ENCODE measurements around the gene CCDC47. TPM values are rescaled to one million over a fixed set of nuclear protein-coding genes. Genes with fewer than 3 reads are reported as not detected.

Gene CCDC47
- total RNA-seq, 1 donor from 2014 or later = 56.4 TPM

GRCh38 chr17:63786117-63786516 is 12.7 kb upstream of the CCDC47 start:
- H3K27ac Mint-ChIP-seq (ENCODE audit: unreplicated experiment) = no peak overlapping the region
- no peak for DNase-seq
- TF ChIP-seq, protein P1, sequence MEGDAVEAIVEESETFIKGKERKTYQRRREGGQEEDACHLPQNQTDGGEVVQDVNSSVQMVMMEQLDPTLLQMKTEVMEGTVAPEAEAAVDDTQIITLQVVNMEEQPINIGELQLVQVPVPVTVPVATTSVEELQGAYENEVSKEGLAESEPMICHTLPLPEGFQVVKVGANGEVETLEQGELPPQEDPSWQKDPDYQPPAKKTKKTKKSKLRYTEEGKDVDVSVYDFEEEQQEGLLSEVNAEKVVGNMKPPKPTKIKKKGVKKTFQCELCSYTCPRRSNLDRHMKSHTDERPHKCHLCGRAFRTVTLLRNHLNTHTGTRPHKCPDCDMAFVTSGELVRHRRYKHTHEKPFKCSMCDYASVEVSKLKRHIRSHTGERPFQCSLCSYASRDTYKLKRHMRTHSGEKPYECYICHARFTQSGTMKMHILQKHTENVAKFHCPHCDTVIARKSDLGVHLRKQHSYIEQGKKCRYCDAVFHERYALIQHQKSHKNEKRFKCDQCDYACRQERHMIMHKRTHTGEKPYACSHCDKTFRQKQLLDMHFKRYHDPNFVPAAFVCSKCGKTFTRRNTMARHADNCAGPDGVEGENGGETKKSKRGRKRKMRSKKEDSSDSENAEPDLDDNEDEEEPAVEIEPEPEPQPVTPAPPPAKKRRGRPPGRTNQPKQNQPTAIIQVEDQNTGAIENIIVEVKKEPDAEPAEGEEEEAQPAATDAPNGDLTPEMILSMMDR (IDR thresholded peaks at IDR 0.05; ENCODE audit: partially characterized antibody, unreplicated experiment) = no peak
- H3K4me3 Mint-ChIP-seq (ENCODE audit: unreplicated experiment) = no peak overlapping the region
- H3K9me3 Mint-ChIP-seq (ENCODE audit: unreplicated experiment) = no peaks in the 10 kb centered on the region
- no peaks in the 10 kb centered on the region for H3K36me3 Mint-ChIP-seq (ENCODE audit: unreplicated experiment)
- peaks cover 7% of the 10 kb centered on the region for H3K4me1 Mint-ChIP-seq (ENCODE audit: low read depth, unreplicated experiment)
- no peaks in the 10 kb centered on the region for H3K27me3 Mint-ChIP-seq (ENCODE audit: unreplicated experiment)

DNA sequence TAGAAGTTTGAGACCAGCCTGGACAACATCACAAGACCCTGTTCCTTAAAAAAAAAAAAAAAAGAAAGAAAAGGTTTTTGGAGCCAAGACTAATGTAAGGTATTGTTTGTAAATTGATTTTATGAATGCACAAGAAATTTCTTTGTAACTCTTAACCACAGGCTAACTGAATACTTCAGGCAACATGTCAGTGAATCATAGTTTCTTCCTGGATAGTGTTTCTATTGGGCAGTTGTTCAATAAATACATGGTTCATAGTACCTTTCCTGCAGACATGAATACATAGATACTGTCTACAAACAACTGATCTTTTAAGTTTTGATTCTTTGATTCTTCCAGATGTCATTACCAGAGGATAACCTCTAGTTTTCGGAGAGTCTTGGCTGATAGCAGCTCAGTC is 12.2 kb upstream of the CCDC47 start:
- Mint-ChIP-seq H3K4me1 (ENCODE audit: low read depth, unreplicated experiment) (peaks cover 7% of the 10 kb centered on the region), H3K27me3 (ENCODE audit: unreplicated experiment) (no peaks in the 10 kb centered on the region), H3K4me3 (ENCODE audit: unreplicated experiment) (no peak overlapping the region), H3K27ac (ENCODE audit: unreplicated experiment) (no peak overlapping the region), H3K36me3 (ENCODE audit: unreplicated experiment) (no peaks in the 10 kb centered on the region), H3K9me3 (ENCODE audit: unreplicated experiment) (no peaks in the 10 kb centered on the region)
- TF ChIP-seq, protein P1 (IDR thresholded peaks at IDR 0.05; ENCODE audit: partially characterized antibody, unreplicated experiment) = no peak
- DNase-seq = no peak

DNA sequence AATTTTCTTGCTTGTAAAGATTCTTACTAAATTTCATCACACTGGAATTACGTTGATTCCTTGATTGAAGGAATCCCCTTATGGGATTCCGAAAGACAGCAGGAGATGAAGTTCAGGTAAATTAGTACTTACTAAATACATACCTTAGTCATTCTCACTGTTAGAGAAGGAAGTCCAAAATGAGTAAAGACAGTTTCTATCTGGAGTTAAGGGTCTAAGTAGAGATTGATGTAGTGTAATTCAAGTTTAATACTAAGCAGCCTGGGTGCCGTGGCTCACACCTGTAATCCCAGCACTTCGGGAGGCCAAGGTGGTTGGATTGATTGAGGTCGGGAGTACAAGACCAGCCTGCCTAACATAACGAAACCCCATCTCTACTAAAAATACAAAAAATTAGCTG is 10.1 kb upstream of the CCDC47 start:
- Mint-ChIP-seq H3K27ac (ENCODE audit: unreplicated experiment) (no peak overlapping the region), H3K27me3 (ENCODE audit: unreplicated experiment) (no peaks in the 10 kb centered on the region), H3K9me3 (ENCODE audit: unreplicated experiment) (no peaks in the 10 kb centered on the region), H3K4me1 (ENCODE audit: low read depth, unreplicated experiment) (peaks cover 7% of the 10 kb centered on the region), H3K4me3 (ENCODE audit: unreplicated experiment) (no peak overlapping the region), H3K36me3 (ENCODE audit: unreplicated experiment) (no peaks in the 10 kb centered on the region)
- TF ChIP-seq, protein P1 (IDR thresholded peaks at IDR 0.05; ENCODE audit: partially characterized antibody, unreplicated experiment) = no peak
- DNase-seq = no peak

DNA sequence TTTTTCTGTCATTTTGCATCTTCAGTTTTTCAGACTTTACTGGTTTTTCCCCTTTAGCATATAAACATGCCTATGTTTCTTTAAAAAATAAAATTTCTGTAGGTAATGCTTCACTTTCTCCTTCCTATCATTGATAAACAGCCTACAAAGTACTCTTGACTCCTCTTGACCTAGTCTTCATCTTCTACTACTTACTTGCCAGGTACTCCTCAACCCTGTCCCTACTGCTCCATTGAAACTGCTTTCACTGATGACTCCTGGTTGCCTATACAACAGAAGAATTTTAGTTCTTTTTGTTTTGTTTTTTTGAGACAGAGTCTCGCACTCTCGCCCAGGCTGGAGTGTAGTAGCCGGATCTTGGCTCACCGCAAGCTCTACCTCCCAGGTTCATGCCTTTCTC is 7.5 kb upstream of the CCDC47 start:
- Mint-ChIP-seq H3K27me3 (ENCODE audit: unreplicated experiment) (no peaks in the 10 kb centered on the region), H3K9me3 (ENCODE audit: unreplicated experiment) (no peaks in the 10 kb centered on the region), H3K36me3 (ENCODE audit: unreplicated experiment) (no peaks in the 10 kb centered on the region), H3K4me1 (ENCODE audit: low read depth, unreplicated experiment) (peaks cover 12% of the 10 kb centered on the region), H3K4me3 (ENCODE audit: unreplicated experiment) (no peak overlapping the region), H3K27ac (ENCODE audit: unreplicated experiment) (peak overlapping the region; percentile 11)
- TF ChIP-seq, protein P1 (IDR thresholded peaks at IDR 0.05; ENCODE audit: partially characterized antibody, unreplicated experiment) = no peak
- no peak for DNase-seq

- DNase-seq = no peak
- H3K4me1 Mint-ChIP-seq (ENCODE audit: low read depth, unreplicated experiment) = peaks cover 14% of the 10 kb centered on the region
- H3K36me3 Mint-ChIP-seq (ENCODE audit: unreplicated experiment) = no peaks in the 10 kb centered on the region
- no peak overlapping the region for H3K4me3 Mint-ChIP-seq (ENCODE audit: unreplicated experiment)
- TF ChIP-seq, protein P1 (IDR thresholded peaks at IDR 0.05; ENCODE audit: partially characterized antibody, unreplicated experiment) = no peak
- no peaks in the 10 kb centered on the region for H3K27me3 Mint-ChIP-seq (ENCODE audit: unreplicated experiment)
- no peaks in the 10 kb centered on the region for H3K9me3 Mint-ChIP-seq (ENCODE audit: unreplicated experiment)
- H3K27ac Mint-ChIP-seq (ENCODE audit: unreplicated experiment) = no peak overlapping the region
Observed at GRCh38 chr17:63780507-63780906, 7.1 kb upstream of the CCDC47 start.
